NB4 (cell line): Measurements from ENCODE around the gene SLC9A3.

Experiments used
- MYC ChIP-seq: IDR thresholded peaks from 2 replicates; pipeline ENCODE4 v1.6.1; 2011; ENCODE audit warnings: low read depth, low read length
- POLR2A ChIP-seq: IDR thresholded peaks from 2 replicates; pipeline ENCODE4 v1.6.1; 2011; ENCODE audit warnings: mild to moderate bottlenecking; ENCODE audit not compliant: insufficient read length; ENCODE audit errors: extremely low read depth
- TF ChIP-seq, protein P1 (sequence below): IDR thresholded peaks from one replicate; pipeline ENCODE4 v1.5.1; 2012; ENCODE audit warnings: low read depth, low read length
- TF ChIP-seq, protein P2 (sequence below): IDR thresholded peaks from 2 replicates; pipeline ENCODE4 v1.6.1; 2011; ENCODE audit warnings: low read depth, low read length

DNA sequence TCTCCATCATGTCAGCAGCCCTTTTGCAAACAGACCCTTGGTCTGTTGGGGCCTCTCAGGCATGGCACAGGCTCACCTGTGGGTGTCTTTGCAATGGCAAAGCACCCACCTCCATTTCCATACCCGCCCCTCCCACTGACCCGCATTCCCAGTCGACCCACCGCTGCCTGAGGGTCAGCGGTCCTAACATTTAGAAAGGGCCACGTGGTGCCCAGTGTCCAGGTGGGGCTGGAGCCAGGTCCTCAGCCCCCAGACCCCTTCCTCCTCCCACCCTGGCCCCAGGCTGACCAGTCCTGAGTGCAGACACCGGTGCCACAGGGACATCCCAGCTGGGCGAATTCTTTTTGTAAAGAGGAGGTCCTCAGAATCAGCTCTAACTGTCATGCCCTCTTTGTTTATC, 44.6 kb upstream of the SLC9A3 start:
- TF ChIP-seq POLR2A (no peak), MYC (no peak)
- TF ChIP-seq, protein P1, sequence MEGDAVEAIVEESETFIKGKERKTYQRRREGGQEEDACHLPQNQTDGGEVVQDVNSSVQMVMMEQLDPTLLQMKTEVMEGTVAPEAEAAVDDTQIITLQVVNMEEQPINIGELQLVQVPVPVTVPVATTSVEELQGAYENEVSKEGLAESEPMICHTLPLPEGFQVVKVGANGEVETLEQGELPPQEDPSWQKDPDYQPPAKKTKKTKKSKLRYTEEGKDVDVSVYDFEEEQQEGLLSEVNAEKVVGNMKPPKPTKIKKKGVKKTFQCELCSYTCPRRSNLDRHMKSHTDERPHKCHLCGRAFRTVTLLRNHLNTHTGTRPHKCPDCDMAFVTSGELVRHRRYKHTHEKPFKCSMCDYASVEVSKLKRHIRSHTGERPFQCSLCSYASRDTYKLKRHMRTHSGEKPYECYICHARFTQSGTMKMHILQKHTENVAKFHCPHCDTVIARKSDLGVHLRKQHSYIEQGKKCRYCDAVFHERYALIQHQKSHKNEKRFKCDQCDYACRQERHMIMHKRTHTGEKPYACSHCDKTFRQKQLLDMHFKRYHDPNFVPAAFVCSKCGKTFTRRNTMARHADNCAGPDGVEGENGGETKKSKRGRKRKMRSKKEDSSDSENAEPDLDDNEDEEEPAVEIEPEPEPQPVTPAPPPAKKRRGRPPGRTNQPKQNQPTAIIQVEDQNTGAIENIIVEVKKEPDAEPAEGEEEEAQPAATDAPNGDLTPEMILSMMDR: no peak
- TF ChIP-seq, protein P2, sequence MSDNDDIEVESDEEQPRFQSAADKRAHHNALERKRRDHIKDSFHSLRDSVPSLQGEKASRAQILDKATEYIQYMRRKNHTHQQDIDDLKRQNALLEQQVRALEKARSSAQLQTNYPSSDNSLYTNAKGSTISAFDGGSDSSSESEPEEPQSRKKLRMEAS: no peak
